Prostate gland (tissue), 2 donors: ENCODE results near the gene TRPM7.
A peak's percentile ranks its signal among the peaks of the same experiment; 100 is the strongest.

Experiments used
- POLR2A ChIP-seq: fragments of 450-650 bp; IDR thresholded peaks from one replicate; pipeline ENCODE4 v1.6.1; 2016; ENCODE audit warnings: antibody characterized with exemption, mild to moderate bottlenecking
- POLR2AphosphoS5 ChIP-seq: sonication (generic); formaldehyde crosslinking; IDR thresholded peaks from one replicate; pipeline ENCODE4 v1.6.1; 2017; ENCODE audit warnings: antibody characterized with exemption
- TF ChIP-seq, protein P1 (sequence below), 4 experiments: fragments of 200-600 bp in 2 of 4; fragments of 450-650 bp in 2 of 4; sonication (generic) in 2 of 4; IDR thresholded peaks; 1 replicate in 3 of 4; 2 replicates in 1 of 4; pipeline ENCODE4 v1.5.1; 2016 to 2019; ENCODE audit warnings: antibody characterized with exemption in 4 of 4, mild to moderate bottlenecking in 2 of 4, moderate library complexity in 2 of 4

DNA sequence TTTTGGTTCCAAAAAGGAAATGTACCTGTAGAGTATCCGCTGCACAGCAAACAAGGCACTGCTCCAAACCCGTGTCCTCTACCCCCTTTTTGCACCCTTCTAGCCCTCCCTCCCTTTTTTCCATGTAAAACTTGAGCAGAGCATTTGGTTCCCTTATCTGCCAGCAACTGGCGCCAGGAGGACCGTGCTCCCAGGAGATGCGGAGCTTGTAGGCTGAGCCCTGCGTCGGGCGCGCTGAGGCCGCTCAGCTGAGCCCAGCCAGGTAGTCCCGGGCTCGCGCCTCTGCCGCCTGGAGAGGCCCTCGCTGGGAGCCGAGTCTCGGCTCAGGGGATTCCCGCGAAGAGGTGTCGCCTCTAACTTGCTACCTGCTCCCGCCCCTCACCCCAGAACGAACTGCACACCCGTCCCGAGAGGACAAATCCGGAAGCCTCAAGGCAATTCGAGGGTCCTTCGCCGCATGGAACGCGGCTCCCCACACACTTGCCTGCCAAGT lies 575 bp downstream of the TRPM7 start:
- TF ChIP-seq, protein P1, sequence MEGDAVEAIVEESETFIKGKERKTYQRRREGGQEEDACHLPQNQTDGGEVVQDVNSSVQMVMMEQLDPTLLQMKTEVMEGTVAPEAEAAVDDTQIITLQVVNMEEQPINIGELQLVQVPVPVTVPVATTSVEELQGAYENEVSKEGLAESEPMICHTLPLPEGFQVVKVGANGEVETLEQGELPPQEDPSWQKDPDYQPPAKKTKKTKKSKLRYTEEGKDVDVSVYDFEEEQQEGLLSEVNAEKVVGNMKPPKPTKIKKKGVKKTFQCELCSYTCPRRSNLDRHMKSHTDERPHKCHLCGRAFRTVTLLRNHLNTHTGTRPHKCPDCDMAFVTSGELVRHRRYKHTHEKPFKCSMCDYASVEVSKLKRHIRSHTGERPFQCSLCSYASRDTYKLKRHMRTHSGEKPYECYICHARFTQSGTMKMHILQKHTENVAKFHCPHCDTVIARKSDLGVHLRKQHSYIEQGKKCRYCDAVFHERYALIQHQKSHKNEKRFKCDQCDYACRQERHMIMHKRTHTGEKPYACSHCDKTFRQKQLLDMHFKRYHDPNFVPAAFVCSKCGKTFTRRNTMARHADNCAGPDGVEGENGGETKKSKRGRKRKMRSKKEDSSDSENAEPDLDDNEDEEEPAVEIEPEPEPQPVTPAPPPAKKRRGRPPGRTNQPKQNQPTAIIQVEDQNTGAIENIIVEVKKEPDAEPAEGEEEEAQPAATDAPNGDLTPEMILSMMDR (IDR thresholded peaks at IDR 0.05) = peak in 1 of 4 experiments; percentile 16
- TF ChIP-seq POLR2AphosphoS5 = peak; percentile 15
- TF ChIP-seq POLR2A = no peak
